Measurements from ENCODE around the gene CREB3. TPM values are rescaled to one million over a fixed set of nuclear protein-coding genes. Genes with fewer than 3 reads are reported as not detected.
A peak's percentile ranks its signal among the peaks of the same experiment; 100 is the strongest.

The CREB3 gene
- total and polyA plus RNA-seq, 9 of the 15 experiments (the other 6 are each of a cell fraction or from before 2014, with no cell fraction given) = 5.7 to 18.3 (median 14.9) TPM

- TF ChIP-seq MYC (IDR thresholded peaks at IDR 0.05; ENCODE audit: low read depth, low read length) = 0 out of 2 replicates have a peak, but pooled peaks have one; percentile 13
- TF ChIP-seq MYC (CRISPR knock-in tag; IDR thresholded peaks at IDR 0.05; ENCODE audit: borderline replicate concordance, low read depth) = no peak
- TF ChIP-seq E2F8 (IDR thresholded peaks at IDR 0.05; ENCODE audit: low read depth, partially characterized antibody) = peak; percentile 15
These were observed 24.9 kb downstream of the CREB3 start (continued) for GRCh38 chr9:35757226-35757891.

GRCh38 chr9:35757892-35758275 lies 25.4 kb downstream of the CREB3 start:
- peaks cover 6% of the 10 kb centered on the region; the same call in 2 of the 3 replicates for H3K36me3 ChIP-seq (ENCODE audit: control insufficient read depth, insufficient read depth, low read length)
- DNase-seq (ENCODE audit: extremely low read depth in 1 of 4, low spot score in 3 of 4) = no peak
- H3K9me3 ChIP-seq (replicated peaks; ENCODE audit: control insufficient read depth, insufficient read depth, low read depth, low read length) = no peaks in the 10 kb centered on the region
- H3K9me1 ChIP-seq (ENCODE audit: control insufficient read depth, insufficient read depth, low read length) = no peaks in the 10 kb centered on the region
- peaks cover 42% of the 10 kb centered on the region for H3K79me2 ChIP-seq (ENCODE audit: control insufficient read depth, insufficient read depth, low read length)
- no peak overlapping the region for H2AFZ ChIP-seq (ENCODE audit: low read depth, low read length)
- no peak for ATAC-seq
- TF ChIP-seq PTTG1 (tag; IDR thresholded peaks at IDR 0.05; ENCODE audit: low read depth) (no peak), YBX1 (IDR thresholded peaks at IDR 0.05) (no peak), GABPA (tag; conservative IDR thresholded peaks at IDR 0.05; ENCODE audit: low read depth) (no peak), CEBPB (tag; IDR thresholded peaks at IDR 0.05) (0 out of 2 replicates have a peak, but pooled peaks have one; percentile 30), CHD1 (IDR thresholded peaks at IDR 0.05; ENCODE audit: low read length) (peak; percentile 37), HNRNPL (IDR thresholded peaks at IDR 0.05; ENCODE audit: low read depth, low read length) (no peak), ESRRA (IDR thresholded peaks at IDR 0.05; ENCODE audit: borderline replicate concordance, low read depth) (no peak), ZBTB26 (CRISPR knock-in tag; IDR thresholded peaks at IDR 0.05) (no peak), HNRNPUL1 (IDR thresholded peaks at IDR 0.05; ENCODE audit: low read length) (no peak), SPI1 (IDR thresholded peaks at IDR 0.05; ENCODE audit: borderline replicate concordance, low read depth, low read length) (0 out of 2 replicates have a peak, but pooled peaks have one; percentile 36), CEBPG (CRISPR knock-in tag; IDR thresholded peaks at IDR 0.05) (no peak), CEBPG (tag; conservative IDR thresholded peaks at IDR 0.05 in 1 of 2, IDR thresholded peaks at IDR 0.05 in 1 of 2) (peak; percentile 35; a peak in 1 of 4 replicates)
- H3K27ac ChIP-seq (ENCODE audit: extremely low read depth, low read depth, low read length) = peak overlapping the region; percentile 91; the same call in 2 of the 3 replicates
- FAIRE-seq = no peak
- POLR2A ChIA-PET = no interaction called here
- intact Hi-C loops (cut with micrococcal nuclease) (no loop called here), in situ Hi-C loops (cut with MboI) (no loop called here)
- H3K9ac ChIP-seq (ENCODE audit: insufficient read depth in 1 of 2, low read depth in 2 of 2, low read length in 2 of 2) = peak overlapping the region in 1 of 2 experiments; percentile 92; a peak in 2 of 4 replicates
- no TSS peak for BruUV-seq (replicated peaks)
- H3K27me3 ChIP-seq (ENCODE audit: control insufficient read depth in 2 of 2, insufficient read depth in 2 of 2, low read length in 2 of 2) = no peaks in the 10 kb centered on the region
- H3K4me2 ChIP-seq (ENCODE audit: insufficient read depth, low read length) = peak overlapping the region; percentile 86
- peak overlapping the region; percentile 89 for H3K4me3 ChIP-seq
- peaks cover 4 to 9% of the 10 kb centered on the region in 2 experiments; a peak in 3 of 5 replicates for H3K4me1 ChIP-seq (replicated peaks in 1 of 2; ENCODE audit: control insufficient read depth in 2 of 2, insufficient read depth in 2 of 2, low read length in 2 of 2)
- no peaks in the 10 kb centered on the region for H4K20me1 ChIP-seq (replicated peaks; ENCODE audit: control insufficient read depth, insufficient read depth, low read length)
- CTCF ChIA-PET (ENCODE audit: low intra/inter-chr PET ratio) = no interaction called here
